Femur (tissue), 1 donor: ENCODE data around the gene TBC1D2.

ENCODE experiments used
- DNase-seq: peaks from one replicate; pipeline ENCODE4 v3.0.0-alpha.2; 2017

The TBC1D2 gene

GRCh38 chr9:98210435-98210834 is 45.0 kb downstream of the TBC1D2 start:
- DNase-seq = no peak

DNA sequence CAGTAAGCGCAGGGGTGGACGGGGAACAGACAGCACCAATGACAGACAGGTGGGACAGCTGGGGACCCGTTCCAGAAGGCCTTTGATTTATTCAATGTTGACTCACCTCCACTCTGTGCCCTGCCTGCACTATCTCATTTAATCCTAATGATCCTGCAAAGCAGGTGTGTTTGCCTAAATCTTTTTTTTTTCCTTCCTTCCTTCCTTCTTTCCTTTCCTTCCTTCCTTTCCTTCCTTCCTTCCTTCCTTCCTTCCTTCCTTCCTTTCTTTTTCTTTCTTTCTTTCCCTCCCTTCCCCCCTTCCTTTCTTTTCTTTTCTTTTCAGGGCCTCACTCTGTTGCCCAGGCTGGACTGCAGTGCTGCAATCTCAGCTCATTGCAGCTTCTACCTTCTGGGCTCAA is 45.9 kb downstream of the TBC1D2 start:
- no peak for DNase-seq

DNA sequence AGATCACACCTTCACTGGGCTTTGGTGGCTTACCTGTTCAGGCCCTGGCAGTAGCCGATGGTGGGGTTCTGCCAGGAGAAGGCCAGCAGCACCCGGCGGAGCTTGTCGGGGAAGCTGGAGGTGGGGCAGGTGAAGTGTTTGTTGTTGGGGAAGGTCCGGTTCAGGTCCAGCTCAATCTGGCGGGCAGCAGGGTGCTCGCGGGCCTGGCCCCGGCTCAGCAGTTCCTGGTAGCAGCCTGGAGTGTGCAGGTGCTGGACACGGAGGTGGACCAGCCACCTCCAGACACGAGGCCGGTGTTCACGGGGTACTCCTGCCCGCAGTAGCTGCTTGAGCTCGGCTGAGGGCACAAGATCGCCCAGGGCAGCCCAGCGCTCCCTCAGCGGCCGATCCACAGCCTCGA is 46.8 kb downstream of the TBC1D2 start:
- DNase-seq = no peak

GRCh38 chr9:98207606-98208005 is 47.8 kb downstream of the TBC1D2 start:
- DNase-seq = no peak

- DNase-seq = no peak
Measured at GRCh38 chr9:98206754-98207153, 48.7 kb downstream of the TBC1D2 start.

DNA sequence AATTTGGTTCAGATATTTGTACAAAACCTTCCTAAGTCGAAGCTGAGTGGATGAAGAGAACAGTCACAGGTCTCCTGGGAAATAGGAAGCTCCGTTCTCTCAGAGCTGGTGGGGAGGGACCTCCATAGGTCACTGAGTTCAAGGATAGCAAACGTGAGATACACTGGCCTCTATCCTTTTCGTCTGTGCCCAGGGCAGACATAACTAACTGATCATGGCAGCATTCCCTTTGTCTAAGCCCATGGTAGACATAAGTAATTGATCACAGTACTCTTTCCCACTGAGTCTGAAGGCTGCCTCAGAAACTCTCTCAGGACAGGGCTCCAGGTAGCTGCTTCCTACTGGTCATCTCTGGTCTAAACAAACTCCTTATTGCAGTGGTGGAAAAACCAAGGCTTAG is 50.8 kb downstream of the TBC1D2 start:
- DNase-seq = no peak

- no peak for DNase-seq
Measured at GRCh38 chr9:98203153-98203552, 52.3 kb downstream of the TBC1D2 start.

- no peak for DNase-seq
Measured at GRCh38 chr9:98202252-98202651, 53.2 kb downstream of the TBC1D2 start.

DNA sequence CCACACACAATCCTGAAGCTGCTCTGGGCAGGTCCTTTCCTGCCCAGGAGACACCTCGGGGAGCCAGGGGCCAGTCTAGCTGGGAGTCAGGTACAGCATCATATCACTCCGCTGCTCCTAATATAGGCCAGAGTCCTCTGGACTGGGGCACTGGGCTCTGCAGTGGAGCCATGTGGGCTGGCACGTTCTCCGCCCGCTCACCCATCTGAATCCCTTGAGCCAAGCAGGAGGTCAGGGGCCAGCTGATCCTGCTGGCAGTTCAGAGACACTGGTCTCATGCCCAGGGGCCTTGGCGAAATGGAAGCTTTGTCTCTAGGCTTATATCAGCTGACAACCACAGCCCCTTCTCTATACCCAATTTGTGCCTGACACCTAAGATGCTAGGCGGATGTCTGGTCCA is 53.7 kb downstream of the TBC1D2 start:
- DNase-seq = no peak

DNA sequence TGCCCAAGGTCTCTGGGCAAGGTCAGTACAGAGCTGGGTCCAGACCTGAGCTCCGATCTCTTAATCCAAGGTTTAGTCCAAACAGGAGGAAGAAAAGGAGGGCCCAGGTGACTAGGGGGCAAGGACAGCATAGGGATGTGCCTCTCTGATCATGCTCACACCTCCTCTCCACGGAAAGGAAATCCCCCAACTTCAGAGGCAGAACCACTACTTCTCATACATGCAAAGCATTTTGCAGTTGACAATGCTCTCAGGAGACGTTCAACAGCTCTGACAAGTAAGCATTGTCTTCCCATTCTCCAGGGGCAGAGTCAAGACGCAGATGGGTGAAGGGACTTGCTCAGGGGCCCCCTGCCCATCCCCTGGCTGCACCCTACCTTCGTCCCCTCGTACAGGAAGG is 54.3 kb downstream of the TBC1D2 start:
- DNase-seq = no peak

DNA sequence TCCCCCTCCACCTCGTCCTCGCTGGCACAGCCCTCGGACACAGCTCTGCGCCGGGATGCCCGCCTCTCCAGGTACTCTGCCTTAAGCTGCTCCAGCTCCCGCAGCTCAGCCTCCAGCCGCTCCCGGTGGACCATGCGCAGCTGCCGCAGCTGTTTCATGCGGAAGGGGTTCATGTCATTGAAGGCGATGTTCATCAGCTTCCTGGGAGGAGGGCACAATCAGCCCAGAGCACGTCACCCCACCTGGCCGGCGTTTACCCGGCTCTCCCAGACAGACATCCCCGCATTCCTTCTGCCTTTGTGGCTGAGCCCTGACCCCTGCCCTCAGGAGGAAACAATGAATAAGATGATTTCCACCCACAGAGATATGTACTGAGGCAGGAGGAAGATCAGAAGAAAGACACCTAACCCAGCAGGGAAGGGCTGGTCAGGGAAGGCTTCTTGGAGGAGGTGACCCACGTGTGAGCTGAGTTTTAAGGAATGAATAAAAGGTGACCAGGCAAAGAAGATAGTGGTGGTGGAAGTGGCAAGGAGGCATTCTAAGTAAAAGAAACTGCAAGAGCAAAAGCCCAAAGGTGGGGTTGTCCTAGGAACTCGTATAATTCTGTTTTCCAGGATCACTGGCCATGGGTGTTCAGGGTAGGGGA is 55.9 kb downstream of the TBC1D2 start:
- no peak for DNase-seq

GRCh38 chr9:98195671-98196070 is 59.8 kb downstream of the TBC1D2 start:
- DNase-seq = no peak

DNA sequence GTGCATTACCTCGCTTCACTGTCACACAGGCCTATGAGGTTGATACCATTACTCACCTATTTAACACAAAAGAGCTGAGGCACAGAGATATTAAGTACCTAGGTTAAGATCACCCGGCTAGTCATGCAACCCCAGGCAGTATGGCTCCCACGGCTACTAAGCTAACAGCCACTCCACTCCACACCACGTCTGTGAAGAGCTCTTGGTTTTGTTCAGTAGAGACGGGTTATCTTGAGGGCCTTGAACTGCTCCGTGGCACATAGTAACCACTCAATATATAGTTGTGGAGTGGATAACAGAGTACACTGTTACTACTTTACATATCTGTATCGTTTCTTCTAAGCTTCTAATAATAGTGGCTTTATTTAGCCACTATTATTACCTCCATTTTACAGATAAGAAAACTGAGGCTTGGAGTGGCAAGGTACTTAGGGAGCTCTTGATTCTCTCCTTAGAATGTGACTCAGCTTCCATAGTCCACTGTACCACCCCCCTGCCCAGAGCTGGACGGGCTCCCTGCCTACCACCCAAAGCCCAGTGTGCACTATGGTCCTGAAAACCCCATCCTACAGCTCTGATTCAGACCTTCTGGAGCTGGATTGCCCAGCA is 62.0 kb downstream of the TBC1D2 start:
- DNase-seq = no peak

GRCh38 chr9:98192503-98193335 is 62.7 kb downstream of the TBC1D2 start, which contains the start of gene CORO2A:
Gene CORO2A, minus strand, starts transcription at chr9:98192637. Its CDS starts 34,977 bp downstream, at chr9:98157660.
- peak; percentile 65 for DNase-seq

DNA sequence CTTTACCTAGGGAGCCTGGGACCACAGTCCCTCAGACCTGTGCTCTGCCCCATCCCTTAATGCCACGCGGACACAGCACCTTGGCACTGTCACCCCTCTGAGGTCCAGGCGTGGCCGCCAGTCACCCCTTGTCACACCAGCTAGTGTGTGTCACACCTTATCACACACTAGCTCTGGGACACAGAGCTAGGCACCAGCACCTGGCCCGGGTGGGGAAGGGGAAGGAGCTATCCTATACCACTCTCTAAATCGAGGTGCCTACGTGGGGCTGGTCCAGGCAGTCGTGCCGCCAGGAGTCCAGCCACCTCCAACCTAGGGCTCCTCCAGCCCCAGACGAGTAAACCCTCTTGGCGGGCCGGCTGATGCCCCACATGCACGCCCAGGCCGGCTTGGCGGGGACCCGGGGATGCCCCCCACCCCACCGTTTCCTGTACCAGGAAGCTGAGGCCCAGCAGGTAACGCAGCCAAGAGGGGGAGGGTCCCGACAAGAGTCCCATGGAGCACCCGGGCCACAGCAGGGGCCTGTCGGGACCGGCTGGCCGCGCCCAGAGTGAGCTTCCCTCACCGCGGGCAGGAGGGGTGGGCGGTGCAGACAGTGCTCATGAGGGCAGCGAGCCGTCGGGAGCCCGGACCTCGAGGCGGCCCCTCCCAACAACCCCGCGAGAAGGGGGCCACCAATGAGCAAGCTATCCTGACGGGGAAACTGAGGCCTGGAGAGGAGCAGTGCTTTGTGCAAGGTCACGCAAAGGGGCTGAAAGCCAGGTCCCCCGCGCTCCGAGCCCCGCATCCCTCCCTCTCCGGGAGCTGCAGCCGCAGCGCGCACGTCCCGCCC is 63.6 kb downstream of the TBC1D2 start:
- no peak for DNase-seq

DNA sequence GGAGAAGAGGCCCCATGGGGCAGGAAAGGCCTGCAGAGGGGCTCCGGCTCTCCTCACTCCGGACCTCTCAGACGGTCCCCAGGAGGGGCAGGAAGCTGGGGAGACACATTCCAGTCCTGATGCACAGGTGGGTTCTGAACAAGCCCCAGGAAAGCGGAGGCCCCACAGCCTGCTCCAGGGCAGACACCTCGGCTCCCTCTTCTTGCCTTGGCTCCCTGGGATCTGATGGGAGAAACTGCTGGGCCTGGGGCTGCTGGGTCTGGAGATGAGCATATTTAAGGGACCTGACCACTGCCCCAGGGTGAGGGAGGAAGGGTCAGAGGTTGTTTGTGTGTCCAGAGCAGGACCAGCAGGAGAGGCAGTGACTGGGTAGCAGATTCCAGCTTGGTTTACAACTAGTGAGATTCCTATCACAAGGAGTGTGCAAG is 64.3 kb downstream of the TBC1D2 start:
- no peak for DNase-seq

DNA sequence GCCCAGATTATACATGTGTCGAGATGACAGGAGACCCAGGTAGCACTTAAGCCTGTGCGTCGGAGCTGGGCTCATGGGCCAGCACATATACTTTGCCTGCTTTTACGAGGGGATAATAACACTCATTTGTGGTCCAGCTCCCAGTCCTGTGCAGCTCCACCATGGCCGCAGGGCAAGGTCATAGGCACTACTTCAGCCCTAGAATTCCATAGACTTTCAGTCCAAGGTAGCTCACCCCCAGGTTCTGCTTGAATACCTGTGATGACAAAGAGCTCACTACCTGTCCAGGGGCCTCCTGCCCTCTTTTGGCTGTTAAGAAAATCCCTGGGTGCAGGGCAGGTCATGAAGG is 64.7 kb downstream of the TBC1D2 start:
- no peak for DNase-seq

DNA sequence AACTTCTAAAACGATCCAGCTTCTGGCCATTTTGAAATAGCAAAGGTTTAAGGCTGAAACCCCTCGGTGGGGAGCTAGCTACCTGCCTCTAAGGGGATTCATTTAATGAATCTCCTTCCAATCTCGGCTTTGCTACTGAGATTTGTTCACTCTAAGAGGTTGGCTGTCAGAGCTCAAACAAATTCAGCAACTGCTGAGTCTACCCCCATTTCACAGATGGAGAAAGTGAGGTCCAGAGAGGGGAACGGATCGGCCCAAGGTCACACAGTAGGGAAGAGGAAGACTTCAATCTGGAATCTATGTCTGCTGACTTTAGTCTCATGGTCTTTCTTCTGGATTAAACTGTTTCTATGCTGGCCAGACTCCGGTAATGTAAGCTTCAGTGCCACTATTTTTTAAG is 66.0 kb downstream of the TBC1D2 start:
- no peak for DNase-seq

- DNase-seq = no peak
Measured at GRCh38 chr9:98187926-98188325, 67.5 kb downstream of the TBC1D2 start.

GRCh38 chr9:98186236-98186635 is 69.2 kb downstream of the TBC1D2 start:
- DNase-seq = no peak

GRCh38 chr9:98185611-98186171 is 69.8 kb downstream of the TBC1D2 start:
- DNase-seq = no peak

- no peak for DNase-seq
Measured at GRCh38 chr9:98185021-98185567, 70.4 kb downstream of the TBC1D2 start.

GRCh38 chr9:98184326-98184725 is 71.1 kb downstream of the TBC1D2 start:
- no peak for DNase-seq
